Measurements from ENCODE around the gene KRT6B.
"Not testable (repeated sequence)": the region's sequence is repeated elsewhere in the genome, so short reads cannot be mapped to it uniquely, and the experiment has no call there.

KRT6B gene

DNA sequence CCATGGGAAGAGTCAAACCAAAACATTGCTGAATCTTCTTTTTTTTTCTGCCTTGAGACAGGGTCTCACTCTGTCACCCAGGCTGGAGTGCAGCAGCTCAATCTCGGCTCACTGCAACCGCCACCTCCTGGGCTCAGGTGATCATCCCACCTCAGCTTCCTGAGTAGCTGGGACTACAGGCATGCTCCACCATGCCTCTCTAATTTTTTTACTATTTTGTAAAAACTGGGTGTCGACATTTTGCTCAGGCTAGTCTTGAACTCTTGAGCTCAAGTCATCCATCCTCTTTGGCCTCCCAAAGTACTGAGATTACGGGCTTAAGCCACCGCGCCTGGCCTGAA is 16.3 kb downstream of the KRT6B start:
- DNase-seq: no peak

DNA sequence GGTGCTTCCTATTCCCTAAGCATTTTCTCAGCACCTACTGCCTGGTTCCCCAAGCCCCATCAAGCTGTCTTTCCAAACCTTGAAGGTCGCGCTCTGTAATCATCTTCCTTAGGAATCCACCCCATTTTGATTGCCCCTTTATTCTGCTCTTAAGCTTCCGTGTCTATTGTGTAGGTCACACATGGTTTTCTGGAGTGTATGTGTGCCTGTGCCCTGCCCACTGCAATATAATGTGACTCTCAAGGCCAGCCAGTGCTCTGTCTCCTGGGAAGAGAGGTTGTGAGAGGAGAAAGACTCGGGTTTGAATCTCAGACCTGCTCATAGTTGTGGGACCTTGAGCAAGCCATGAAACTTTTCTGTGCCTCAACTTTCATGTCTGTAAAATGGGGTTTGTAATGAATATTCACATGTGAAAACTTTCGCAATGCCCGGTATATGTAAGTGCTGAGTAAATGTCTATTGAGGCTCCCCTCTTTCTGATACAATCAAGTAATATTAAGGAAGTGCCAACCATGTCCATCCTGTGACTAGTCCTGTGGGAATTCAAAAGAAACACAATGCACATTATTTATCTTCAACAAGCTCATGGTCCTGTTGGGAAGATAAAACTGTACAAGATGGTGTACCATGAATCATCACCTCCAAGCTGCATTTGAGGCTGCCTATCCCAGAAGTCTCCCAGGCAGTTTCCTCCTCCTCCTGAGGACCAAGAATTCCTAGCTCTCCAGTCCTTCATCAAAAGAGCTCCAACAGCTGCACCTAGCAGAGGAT is 17.0 kb downstream of the KRT6B start:
- DNase-seq: no peak

DNA sequence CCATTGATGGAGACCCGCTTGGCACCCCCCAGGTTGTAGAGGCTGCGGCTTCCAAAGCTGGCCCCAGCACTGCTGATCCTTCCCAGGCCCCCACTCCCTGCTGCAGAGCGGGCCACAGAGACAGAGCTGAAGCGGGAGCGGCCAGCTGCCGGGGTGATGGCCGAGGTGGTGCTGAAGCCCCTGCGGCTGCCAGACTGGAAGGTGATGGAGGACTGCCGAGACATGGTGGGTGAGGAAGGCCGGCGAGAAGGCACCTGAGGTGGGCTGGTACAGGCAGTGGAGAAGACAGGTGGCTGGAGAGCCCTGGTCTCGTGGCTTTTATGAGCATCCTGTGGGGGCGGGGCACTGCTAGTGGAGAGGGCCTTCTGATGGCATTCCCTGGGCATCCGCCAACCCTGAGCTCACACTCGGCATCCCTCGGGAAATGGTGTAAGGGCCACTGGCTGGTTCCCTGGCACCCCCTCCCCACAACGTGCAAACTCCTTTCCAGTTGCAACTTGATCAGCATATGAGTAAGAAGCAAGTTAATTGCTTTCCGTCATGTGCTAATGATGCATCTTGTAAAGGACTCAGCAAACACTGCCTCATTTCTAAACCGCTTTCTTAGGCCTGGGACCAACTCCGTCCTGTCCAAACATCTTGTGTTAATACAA is 17.7 kb downstream of the KRT6B start, which contains the start of gene KRT75:
TSS of gene KRT75 (minus strand) at position 291 of the 653 bp plus-strand sequence. CDS start at position 224, 67 bp downstream.
- DNase-seq: no peak

DNA sequence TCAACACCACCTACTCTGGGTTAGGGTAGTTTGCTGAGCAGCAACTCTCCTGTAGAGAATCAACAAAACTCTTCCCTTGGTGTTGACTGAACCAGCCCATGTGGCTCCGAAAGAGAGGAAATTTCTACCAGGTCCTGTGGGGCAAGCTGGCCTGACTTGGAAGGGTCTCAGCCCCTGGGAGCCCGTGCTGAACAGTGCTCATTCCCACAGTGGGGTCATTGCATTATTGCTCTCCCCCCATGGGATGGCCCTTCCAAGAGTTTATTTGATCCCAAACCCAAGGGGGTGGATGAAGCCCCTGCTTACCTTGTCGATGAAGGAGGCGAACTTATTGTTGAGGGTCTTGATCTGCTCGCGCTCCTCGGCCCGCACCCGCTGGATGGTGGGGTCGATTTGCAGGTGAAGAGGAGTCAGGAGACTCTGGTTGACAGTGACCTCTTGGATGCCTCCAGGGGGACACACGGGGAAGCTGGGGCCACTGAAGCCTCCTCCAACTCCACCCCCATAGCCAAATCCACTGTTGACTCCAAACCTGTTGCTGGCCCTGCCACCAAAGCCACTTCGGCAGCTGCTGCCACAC is 18.4 kb downstream of the KRT6B start:
- no peak for DNase-seq

DNA sequence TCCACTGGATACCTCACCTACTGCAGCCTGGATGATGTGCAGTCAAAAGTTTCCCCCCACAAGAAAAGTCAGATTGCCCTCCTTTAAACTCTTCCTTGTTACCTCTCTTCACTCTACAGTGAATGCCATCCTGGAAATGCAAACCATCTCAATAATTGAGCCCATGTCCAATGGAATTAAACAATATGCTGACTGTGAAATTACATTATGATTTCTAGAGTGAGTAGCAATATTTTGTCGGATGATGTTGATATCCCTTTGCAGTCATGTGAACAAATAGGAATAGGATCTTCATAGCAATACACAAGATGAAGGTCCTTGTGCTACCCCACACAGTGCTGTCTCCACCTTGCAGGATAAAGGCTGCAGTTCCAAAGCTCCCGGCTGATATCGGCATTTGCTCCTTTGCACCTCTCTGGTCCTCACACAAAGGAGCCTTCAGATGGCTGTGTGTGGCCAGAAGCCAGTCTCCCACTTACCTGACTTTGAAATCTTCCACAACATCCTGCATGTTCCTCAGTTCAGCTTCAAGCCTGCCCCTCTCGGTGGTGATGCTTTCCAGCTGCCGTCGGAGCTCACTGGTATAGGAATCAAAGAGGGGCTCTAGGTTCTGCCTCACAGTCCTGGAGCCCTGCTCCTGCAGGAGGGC is 19.3 kb downstream of the KRT6B start:
- no peak for DNase-seq

DNA sequence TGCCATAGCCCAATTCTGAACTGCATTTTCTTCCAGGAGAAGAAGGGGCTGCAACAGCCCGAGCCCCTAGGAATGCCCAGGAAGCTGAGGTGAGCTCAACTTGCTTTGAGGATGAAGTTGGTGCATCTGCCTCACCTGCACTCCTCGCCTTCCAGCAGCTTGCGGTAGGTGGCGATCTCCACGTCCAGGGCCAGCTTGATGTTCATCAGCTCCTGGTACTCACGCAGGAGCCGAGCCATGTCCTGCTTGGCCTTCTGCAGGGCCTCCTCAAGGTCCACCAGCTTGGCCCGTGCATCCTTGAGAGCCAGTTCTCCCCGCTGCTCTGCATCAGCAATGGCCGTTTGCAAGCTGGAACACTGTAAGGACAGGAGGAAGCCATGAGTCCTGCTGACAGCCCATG is 23.8 kb downstream of the KRT6B start:
- DNase-seq: no peak

DNA sequence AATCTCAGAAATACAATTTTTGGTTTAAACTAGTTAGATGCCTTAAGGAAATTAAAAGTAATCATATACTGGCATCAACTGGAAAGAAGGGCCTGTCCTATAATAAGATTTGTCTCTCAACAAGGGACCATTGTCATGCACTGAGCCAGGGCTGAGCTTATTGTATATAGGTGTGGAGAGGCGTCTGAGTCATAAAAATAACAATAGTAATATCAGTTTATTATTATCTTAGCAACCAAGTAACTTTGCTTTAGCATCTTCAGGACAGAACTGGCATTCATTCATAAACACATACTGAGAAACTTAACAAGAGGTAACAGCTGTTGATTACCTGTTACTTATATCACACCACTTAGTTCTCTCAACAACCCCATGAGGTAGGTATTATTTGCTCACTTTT is 24.9 kb downstream of the KRT6B start:
- no peak for DNase-seq

DNA sequence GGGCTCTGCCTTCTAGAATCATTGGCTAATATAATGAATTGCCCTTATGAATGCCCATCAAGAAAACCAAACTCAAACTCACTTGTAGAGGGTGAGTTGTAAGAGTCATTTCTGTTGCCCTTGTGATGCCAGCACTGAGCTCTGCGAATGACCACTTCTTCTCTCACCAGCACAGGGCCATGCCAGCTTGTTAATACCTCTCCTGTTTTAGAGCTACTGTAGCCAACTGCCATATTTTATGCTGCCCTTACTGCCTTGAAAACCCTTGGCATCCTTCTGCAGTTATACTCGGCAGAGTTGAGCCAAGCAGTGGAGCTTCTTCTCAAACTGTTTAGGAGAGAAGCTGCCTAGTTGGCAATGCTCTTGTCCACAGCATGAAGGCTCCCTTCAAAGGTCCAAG is 25.9 kb downstream of the KRT6B start:
- DNase-seq: no peak

DNA sequence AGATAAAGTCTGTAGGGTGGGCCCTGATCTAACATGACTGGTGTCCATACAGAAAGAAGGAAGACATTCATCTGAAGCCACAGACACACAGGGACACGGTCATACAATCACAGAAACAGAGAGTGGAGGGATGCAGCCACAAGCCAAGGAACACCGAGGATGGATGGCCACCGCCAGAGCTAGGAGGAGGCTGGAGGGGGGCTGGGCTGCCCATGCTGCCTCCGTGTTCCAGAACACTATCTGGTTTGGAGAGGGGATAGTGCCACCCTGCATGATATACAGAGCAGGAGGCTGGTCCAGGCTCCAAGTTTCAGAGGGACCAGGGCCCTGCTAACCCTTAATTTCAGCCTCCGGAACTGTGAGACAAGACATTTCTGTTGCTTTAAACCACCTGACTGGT is 26.5 kb downstream of the KRT6B start:
- no peak for DNase-seq

DNA sequence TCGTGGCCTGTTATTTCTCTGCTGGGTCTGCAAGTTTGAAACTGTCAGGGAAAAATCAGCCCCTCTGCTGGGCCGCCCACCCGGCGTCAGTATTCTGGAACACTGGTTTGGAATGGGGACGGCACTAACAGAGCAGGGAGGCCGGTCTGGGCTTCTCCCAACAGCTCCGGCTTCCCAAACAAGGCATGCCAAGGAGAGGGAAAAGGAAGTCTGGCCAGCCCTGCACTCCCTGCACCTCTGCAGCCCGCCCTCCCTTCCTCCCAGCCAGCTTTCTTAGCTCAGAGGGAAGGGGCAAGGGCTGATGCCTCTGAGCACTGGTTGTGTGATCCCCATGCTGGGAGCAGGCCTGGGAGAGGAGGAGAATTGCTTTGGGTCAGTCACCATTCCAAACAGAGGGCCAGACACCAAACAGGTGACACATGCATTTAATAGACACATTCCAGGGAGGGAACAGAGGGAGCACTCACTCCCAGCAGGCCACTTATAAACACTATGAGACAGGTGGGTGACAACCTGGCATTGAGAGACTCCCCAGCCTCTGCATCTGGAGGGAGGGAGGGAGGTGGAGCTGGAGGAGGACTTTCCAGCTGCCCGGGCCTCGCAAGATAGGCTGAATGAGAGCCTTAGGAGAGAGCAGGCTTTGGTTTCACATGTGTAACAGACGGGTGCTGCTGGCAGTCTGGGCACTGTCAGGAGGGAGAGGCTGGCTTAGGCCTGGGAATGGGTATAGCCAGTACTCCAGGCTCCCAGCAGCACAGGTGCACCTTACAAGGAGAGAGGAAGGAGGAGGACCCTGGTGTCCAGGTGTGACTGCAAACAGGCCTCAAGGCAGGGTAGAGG is 28.1 kb downstream of the KRT6B start:
- DNase-seq: no peak

DNA sequence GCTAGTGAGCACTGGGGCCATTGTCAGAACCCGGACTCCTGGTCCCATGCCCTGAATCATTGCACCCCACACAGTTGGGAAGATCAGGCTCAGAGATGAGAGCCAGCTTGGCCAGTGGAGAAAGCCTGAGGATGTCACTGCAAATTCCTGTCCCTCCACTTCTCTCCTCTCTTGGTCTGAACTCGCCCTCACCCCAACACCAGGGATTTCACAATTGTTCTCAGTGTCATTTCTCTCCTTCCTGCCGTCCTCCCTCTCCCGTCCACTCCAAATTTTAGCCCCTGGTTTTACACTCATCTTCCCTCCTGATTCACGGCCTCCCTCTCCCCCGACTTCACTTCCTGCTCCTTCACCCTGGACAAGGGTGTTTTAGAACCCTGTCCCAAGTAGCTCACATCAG is 28.9 kb downstream of the KRT6B start:
- no peak for DNase-seq

DNA sequence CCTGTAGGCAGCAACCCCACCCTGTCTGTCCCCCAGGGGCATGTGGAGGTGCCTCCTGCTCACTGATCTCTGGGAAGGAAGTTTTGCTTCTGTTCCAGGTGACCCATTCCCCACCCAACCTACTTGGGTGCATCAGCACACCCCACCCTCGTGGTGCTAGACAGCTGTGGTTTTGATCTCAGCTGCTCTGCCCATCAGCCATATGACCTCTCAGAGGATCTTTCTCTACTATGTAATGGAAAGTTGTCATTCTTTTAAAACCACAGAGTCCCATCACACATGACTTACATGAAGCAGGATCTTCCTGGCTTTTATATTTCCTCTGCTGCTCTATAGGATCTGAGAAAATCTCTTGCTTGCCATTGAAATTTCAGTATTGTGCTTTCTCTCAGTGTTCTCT is 32.3 kb downstream of the KRT6B start:
- DNase-seq: no peak

DNA sequence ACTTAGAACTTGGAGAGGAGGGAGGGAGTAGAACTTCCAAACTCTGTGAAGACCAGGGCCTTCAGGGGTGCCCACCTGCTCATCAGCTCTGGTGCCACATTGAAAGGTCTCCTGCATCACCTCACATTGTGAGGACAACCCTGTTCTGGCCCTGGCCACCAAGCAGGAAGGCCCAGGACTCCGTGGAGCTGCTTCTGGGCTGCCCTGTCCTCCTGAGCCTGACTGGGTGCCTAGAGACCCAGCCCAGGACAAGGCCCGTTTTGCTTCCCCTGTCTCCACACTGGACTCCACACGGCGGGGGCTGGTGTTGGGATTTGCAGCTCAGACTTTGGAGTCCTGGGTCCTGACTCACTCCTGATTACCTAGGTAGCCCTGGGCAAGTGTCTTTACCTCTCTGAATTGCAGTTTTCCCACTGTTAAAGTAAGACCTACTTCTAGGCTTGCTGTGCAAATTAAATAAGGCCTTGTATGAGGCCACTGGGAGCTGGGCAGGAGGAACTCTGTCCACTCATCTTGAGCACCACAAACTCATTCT is 33.3 kb downstream of the KRT6B start:
- no peak for DNase-seq

DNA sequence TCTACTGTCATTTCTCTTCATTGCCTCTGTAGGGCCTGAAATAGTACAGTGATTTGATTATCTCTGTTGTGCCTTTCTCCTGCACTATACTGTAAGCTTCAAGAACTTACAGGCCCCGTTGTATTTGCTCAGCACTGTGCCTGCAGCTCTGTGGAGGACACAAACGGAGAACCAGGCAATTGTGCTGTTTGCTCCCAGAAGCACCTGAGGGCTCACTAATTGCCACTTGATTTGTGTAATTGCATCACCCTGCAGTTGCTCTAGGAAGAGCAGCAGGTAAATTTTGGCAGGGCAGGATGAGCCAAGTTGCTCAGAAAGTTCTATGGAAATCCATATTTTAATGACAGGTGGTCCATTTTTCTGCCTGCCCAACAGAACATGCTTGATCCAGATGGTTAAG is 34.2 kb downstream of the KRT6B start:
- peak; percentile 70 for DNase-seq

DNA sequence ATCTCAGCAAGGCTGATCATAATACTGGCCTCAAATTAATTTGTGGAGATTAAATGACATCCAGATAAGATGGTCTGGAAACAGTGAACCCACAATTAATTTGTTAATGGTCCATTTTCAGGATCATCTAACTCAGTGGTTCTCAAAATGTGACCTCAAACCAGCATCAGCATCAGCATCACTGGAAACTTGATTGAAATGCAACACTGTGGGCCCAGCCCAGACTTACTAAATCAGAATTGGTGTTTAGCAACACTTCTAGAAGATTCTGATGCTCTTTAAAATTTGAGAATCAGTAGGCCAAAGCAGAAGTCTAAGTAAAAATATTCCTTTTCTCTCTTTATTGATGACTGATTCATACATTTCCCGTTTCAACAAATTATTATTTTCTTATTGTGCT is 35.2 kb downstream of the KRT6B start:
- DNase-seq: no peak

DNA sequence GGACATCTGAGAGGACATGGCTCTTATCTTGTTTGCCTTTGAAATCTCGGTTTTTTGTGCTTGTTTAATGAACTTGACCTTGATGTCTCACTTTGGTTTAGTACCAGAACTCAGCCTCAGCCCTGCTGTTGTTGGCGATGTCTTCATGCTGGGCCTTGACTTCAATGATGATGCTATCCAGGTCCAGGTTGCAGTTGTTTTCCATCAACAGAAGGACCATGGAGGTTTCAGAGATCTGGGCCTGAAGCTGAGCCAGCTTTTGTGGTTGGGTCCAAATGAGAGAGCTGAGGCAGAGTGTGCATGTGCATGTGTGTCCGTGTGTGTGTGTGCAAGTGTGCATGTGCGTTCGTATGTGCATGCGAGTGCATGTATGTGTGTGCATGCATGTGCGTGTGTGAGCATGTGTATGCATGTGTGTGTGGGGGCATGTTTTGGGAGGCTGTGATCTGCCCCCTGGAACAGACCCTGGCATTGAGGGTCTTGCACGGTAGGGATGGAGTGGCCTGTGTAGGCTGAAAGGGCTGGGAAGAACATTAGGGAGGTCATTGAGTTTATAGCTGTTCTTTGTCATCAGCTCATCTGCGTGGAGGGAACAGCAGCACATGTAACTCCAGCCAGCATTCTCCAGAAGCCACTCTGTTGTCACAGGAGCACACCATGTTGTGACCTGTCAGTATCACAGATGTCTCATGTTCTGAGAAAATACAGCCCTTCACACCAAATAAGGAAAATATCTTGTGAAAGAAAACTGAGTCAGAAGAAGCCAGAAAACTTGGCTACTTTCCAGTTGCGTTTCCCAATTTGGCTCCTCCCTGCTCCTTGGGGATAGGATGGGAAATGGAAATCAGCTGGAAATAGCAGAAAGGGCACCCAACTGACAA is 35.8 kb downstream of the KRT6B start:
- no peak for DNase-seq

DNA sequence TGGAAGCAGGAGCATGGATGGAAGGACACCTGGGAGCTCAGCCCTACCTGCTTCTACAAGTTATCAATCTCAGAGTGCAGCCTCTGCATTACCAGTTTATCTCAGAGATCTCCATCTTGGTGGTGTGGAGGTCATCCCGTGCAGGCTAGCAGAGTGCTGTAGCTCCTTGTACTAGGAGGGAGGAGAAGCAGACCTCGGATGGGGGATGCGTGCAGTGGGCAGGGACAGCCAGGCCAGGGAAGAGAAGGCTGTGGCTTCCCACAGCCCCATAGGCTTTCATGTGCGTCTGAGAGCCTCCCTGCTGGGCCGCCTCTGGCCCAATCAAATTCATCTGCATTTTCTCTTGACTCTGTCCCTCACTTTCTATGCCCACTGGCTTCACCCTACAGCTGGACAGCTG is 37.0 kb downstream of the KRT6B start:
- DNase-seq: no peak

DNA sequence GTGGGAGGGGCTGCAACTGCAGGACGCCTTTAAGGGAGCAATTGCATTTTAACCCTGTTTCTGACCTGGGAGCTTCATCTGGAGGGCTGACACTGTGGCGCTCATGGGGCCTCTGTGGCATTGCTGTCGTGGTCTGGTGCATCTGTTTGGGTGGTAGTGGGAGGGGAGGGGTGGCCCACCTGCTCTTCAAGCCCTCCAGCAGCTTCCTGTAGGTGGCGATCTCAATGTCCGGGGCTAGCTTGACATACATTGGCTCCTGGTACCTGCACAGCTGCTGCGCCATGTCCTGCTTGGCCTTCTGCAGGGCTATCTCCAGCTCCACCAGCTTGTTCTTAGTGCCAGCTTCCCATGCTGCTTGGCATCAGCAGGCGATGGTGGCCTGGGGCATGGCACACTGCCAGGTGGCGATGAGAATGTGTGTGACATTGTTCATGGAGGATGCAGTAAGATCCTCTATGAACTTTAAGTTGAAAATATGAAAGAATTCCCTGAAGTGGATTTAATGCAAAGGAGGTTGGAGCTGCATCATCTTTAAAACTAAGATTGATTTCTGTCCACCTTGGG is 38.1 kb downstream of the KRT6B start:
- no peak for DNase-seq

DNA sequence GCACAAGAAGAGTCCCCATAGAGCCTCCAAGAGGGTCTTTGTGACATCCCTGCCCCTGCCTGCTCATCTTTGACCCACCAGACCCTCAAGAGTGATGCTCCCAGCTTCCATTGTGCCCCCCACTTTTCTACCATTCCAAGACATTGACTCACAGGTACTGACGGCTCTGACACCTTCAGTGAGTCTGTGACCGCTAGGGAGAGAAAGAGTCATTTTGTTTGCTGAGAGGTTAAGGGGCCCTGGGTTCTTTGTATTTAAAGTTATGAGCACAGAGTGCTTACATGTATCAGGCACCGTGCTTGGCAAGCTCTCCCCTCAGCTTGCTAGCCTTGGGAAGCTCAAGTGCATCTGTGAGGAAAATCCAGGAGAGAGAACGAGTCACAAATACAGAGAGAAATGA is 38.7 kb downstream of the KRT6B start:
- no peak for DNase-seq

DNA sequence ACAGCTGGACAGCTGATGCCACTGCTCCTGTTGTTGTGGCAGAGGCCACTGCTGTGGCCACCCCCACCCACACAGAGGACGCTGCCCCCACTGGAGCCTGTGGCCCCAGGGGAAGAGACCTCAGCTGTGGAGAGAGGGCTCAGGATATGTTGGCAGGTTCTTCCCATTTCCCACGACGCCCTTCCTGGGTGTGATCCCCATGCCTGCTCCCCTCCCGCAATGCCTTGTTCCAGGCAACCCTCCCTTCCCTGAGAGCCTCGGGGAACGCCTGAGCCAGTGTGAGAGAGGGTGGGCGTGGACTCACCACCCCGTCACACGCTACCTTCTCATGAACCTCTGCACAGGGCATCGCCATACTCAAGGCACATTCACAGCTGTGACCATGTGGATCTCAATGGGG is 40.1 kb downstream of the KRT6B start:
- no peak for DNase-seq

DNA sequence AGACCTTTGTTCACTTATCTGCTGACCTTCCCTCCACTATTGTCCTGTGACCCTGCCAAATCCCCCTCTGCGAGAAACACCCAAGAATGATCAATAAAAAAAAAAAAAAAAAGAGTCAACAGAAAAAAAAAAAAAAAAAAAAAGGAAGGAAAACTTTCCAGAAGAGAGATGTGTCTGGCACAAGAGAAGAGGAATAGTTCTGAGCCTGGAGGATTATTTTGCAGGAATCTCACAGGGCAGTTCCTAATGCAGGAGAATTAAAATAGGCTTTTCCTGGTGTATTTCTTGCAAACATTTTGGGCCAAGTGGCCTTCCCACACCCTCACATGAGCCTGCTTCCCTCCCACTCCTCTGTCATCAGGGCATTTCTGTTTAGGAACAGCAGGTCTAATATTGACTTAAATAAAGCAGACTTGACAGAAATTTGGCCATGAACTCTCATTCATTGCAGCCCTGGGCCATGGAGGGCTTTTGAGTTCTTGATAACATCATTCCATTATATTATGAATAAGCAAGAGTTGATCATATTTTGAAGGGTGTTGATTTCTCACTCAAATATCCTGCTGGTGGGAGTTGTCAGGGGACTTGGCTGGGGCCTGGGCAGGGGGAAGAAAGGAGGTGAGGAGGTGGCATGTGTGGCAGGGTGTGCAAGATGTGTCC is 41.2 kb downstream of the KRT6B start:
- DNase-seq: not testable (repeated sequence)
